PFSK-1 (cell line): ENCODE results near the gene CA11.

Experiments used
- FOXP2 ChIP-seq: optimal IDR thresholded peaks from 2 replicates; pipeline ENCODE3; 2011; ENCODE audit warnings: borderline replicate concordance, control low read depth, inconsistent platforms; ENCODE audit not compliant: insufficient read depth; ENCODE audit errors: extremely low read length, extremely low read depth
- POLR2AphosphoS5 ChIP-seq: IDR thresholded peaks from 2 replicates; pipeline ENCODE4 v1.6.1; 2012; ENCODE audit warnings: low read depth, mild to moderate bottlenecking, control low read depth, low read length, moderate library complexity
- SIN3A ChIP-seq: IDR thresholded peaks from 2 replicates; pipeline ENCODE4 v1.6.1; 2012; ENCODE audit warnings: mild to moderate bottlenecking, low read length, moderate library complexity, borderline replicate concordance; ENCODE audit not compliant: insufficient read depth
- TAF1 ChIP-seq: IDR thresholded peaks from 2 replicates; pipeline ENCODE4 v1.6.1; 2012; ENCODE audit warnings: low read length, control low read depth, borderline replicate concordance; ENCODE audit not compliant: insufficient read depth
- TF ChIP-seq, protein P1 (sequence below), 2 experiments: IDR thresholded peaks; 2 replicates each; pipeline versions ENCODE4 v1.6.1 to v1.8.0; 2011 to 2012; ENCODE audit warnings: low read depth in 2 of 2, low read length in 2 of 2, control low read depth in 1 of 2, inconsistent platforms in 1 of 2, mild to moderate bottlenecking in 1 of 2, moderate library complexity in 1 of 2; ENCODE audit not compliant: insufficient read depth in 1 of 2

The CA11 gene

DNA sequence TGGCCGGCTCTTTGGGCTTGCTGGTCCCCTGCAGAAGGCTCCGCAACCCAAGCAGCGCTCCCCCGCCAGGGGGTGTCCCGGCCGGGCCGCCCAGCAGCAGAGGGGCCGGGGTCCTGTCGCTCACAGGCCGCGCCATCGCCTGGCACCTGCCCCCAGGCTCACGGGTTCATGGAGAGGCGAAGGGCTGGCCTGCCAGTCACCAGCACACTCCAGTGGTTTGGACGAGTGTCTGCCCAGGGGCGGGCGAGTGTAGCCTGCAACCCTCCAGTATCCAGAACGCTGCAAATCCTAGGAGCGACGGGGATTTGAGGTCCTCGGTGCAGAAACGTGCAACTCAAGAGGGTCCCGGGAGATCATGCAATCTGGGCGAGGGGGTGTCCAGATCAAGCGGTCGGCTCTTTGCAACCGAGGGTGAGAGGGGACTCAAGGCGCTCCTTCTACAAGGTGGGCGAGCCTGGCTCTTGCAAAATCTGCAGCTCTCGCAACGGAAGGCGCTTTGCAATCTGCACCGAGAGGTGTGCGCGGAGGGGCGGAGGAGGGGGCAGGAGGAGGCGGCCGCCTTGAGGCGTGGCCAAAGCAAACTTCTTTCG, 9.0 kb downstream of the CA11 start, which contains the start of gene DBP:
TSS of gene DBP (minus strand) at position 521 of the 590 bp plus-strand sequence. CDS start at position 136, 385 bp downstream.
- TF ChIP-seq FOXP2 (no peak), SIN3A (no peak), TAF1 (no peak), POLR2AphosphoS5 (no peak; the same call in 1 of the 2 replicates)
- TF ChIP-seq, protein P1, sequence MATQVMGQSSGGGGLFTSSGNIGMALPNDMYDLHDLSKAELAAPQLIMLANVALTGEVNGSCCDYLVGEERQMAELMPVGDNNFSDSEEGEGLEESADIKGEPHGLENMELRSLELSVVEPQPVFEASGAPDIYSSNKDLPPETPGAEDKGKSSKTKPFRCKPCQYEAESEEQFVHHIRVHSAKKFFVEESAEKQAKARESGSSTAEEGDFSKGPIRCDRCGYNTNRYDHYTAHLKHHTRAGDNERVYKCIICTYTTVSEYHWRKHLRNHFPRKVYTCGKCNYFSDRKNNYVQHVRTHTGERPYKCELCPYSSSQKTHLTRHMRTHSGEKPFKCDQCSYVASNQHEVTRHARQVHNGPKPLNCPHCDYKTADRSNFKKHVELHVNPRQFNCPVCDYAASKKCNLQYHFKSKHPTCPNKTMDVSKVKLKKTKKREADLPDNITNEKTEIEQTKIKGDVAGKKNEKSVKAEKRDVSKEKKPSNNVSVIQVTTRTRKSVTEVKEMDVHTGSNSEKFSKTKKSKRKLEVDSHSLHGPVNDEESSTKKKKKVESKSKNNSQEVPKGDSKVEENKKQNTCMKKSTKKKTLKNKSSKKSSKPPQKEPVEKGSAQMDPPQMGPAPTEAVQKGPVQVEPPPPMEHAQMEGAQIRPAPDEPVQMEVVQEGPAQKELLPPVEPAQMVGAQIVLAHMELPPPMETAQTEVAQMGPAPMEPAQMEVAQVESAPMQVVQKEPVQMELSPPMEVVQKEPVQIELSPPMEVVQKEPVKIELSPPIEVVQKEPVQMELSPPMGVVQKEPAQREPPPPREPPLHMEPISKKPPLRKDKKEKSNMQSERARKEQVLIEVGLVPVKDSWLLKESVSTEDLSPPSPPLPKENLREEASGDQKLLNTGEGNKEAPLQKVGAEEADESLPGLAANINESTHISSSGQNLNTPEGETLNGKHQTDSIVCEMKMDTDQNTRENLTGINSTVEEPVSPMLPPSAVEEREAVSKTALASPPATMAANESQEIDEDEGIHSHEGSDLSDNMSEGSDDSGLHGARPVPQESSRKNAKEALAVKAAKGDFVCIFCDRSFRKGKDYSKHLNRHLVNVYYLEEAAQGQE (IDR thresholded peaks at IDR 0.05; ENCODE audit: insufficient read depth in 1 of 2, low read depth in 2 of 2, low read length in 2 of 2), result no peak

DNA sequence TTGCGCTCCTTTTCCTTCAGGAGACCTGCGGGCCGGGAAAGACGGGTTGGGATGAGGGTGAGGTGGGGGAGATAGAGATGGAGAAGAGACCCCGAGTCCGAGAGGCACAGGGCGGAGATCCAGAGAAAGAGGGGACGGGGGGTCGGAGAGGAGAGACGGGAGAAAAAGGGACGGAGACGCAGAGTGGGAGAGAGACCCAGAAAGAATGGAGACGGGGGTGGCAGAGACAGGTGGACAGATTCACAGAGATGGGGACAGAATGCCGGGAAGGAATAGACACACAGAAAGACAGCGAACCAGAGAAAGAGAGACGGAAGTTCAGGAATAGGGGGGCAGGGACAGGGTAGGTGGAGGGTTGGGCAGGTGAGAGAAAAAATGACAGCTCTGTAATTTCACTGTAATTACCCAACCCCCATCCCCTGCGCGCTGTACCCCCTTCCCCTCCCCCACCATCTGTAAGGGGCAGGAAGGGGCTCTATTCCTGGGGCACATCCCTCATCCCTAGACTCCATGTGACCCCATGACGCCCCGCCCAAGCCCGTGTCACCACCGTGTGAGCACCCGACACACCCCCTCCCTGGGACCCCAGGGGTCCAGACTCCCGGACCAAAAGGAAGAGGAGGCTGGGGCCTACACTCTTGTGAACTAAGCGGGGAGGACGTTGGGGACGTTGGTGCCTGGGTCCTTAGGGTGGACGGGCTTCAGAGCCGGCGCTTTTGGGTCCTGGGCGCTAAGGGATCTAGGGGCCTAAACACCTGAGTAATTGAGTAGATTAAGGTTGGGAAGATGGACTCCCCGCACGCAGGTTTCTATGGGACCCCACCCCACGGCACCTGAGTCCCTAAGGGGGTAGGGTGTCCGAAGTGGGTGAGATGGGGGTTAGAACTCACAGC, 9.8 kb downstream of the CA11 start:
- TF ChIP-seq FOXP2 (no peak), SIN3A (peak; percentile 23; the same call in 1 of the 2 replicates), POLR2AphosphoS5 (no peak), TAF1 (no peak)
- TF ChIP-seq, protein P1 (IDR thresholded peaks at IDR 0.05; ENCODE audit: insufficient read depth in 1 of 2, low read depth in 2 of 2, low read length in 2 of 2), result no peak

DNA sequence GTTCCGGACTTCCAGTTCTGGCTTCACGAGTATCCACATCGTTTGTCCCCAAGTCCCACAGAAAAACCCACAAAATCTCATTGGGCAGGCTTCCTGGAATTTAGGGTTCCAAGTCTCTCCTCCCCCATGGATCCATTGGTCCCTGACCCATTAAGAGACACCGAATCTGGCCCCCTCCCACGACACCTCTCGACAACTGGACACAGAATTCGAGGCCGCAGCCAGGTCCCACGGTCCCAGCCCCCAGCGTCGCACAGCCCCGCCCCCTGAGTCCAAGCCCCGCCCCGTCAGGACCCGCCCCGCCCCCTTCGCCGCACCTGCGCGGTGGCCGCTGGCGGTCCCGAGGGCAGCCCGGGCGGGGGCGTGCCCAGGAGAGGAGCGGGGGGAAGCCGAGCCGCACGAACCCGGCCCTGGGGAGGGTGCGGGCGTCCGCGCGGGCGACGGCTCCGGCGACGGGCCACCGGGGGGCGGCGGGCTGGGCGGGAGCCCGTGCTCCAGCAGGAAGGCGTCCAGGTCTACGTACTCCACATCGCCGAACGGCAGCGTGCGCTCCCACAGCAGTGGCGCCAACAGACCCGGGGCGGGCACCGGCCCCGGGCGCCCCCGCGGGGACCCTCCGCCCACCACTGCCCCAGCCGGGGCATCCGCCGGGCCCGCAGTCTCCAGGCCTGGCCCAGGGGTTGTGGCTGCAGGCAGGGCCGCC, 10.6 kb downstream of the CA11 start:
- TF ChIP-seq SIN3A, result no peak
- peak; percentile 22; the same call in 1 of the 2 replicates for TF ChIP-seq POLR2AphosphoS5
- TF ChIP-seq TAF1, result no peak

DNA sequence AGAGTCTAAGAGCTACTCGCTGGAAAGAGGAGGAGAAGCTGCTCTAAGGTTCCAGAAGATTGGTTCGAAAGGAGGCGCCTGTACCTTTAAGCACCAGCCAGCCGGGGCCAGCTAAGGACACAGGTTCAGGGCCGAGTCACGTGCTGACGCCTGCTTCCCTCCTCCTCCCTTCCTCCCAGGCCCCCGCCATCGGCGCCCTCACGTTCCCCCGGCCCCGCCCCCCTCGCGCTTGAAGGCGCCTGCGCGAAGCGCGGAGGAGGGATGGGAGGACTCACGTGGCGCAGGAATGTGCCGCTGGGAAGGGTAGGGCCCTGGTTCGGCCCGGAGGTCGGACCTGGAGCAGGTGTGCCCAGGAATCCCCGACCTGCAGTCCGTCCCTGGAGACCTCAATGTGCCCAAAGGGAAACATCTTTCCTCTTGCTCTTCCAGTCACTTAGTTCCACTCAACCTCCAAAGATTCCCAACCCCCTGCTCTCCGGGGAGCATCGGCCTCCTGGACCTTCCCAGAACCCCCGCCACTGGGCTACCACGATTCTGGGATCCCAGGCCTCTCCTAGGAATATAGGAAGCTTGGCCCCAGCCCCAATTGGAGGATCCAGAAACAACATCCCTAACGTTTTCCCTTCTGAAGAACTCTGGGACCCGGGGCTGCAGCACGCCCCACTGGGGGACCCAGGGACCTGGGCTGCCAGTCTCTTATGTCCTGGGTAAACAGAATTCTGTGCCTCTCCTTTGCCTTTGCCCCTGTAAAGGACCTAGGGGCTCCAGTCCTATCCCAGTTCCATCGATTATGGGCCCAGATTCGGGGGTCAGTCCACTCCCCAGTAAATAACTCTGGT, 11.3 kb downstream of the CA11 start:
- no peak for TF ChIP-seq POLR2AphosphoS5
- TF ChIP-seq, protein P1 (IDR thresholded peaks at IDR 0.05; ENCODE audit: insufficient read depth in 1 of 2, low read depth in 2 of 2, low read length in 2 of 2), result no peak
- peak; percentile 76 for TF ChIP-seq FOXP2
- TF ChIP-seq TAF1, result no peak
- TF ChIP-seq SIN3A, result peak; percentile 37; the same call in 1 of the 2 replicates

DNA sequence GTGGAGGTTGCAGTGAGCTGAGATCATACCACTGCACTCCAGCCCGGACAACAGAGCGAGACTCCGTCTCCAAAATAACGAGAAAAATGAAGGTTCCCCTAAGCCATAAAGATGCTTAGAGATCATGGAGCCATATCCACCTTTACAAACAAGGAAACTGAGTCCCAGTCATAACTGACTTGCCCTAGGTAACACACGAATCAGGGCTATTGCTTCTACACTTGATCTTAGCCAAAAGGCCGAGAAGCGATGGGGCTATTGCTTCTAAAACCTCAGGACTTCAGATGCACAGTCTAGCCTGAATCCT, 12.0 kb downstream of the CA11 start:
- TF ChIP-seq FOXP2 (no peak), POLR2AphosphoS5 (no peak), TAF1 (no peak), SIN3A (no peak)
- TF ChIP-seq, protein P1 (IDR thresholded peaks at IDR 0.05; ENCODE audit: insufficient read depth in 1 of 2, low read depth in 2 of 2, low read length in 2 of 2), result no peak
